ENCODE data around the gene SAP30L.

GRCh38 chr5:154487541-154487940, 41.7 kb downstream of the SAP30L start:
- no peak for TF ChIP-seq POLR2AphosphoS5 (IDR thresholded peaks at IDR 0.05; ENCODE audit: borderline replicate concordance, low read depth, low read length)
- no peak for TF ChIP-seq EZH2 (IDR thresholded peaks at IDR 0.05)

All from SK-N-MC (cell line).